Measurements from ENCODE around the gene GHITM.

DNA sequence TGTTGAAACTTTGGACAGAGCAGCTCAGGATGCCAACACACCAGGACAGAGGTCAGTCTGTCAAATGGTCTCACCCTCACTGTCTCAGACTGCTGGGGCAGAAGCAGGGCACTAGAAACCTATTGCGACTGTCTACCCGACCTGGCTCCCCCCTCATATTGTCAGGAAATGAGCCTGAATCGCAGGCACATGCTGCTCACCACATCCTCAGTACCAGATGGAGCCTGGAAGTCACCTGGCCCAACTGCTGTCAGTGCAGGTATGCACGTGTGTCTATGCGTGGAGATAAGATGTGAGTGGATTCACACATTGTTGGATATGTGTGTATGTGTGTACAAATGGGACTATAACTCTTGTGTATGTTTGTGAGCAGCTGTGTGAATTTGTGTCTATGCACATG lies 51.8 kb downstream of the GHITM start:
- TF ChIP-seq, protein P1, sequence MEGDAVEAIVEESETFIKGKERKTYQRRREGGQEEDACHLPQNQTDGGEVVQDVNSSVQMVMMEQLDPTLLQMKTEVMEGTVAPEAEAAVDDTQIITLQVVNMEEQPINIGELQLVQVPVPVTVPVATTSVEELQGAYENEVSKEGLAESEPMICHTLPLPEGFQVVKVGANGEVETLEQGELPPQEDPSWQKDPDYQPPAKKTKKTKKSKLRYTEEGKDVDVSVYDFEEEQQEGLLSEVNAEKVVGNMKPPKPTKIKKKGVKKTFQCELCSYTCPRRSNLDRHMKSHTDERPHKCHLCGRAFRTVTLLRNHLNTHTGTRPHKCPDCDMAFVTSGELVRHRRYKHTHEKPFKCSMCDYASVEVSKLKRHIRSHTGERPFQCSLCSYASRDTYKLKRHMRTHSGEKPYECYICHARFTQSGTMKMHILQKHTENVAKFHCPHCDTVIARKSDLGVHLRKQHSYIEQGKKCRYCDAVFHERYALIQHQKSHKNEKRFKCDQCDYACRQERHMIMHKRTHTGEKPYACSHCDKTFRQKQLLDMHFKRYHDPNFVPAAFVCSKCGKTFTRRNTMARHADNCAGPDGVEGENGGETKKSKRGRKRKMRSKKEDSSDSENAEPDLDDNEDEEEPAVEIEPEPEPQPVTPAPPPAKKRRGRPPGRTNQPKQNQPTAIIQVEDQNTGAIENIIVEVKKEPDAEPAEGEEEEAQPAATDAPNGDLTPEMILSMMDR (conservative IDR thresholded peaks at IDR 0.05 in 1 of 2, IDR thresholded peaks at IDR 0.05 in 1 of 2; ENCODE audit: extremely low read depth in 1 of 2, insufficient read depth in 1 of 2, low read depth in 1 of 2, low read length in 2 of 2) = no peak
- no peak for TF ChIP-seq EZH2 (IDR thresholded peaks at IDR 0.05; ENCODE audit: borderline replicate concordance, low read length)
